ENCODE data around the gene ZNF827.

GRCh38 chr4:145878501-145879435 lies 59.9 kb downstream of the ZNF827 start:
- TF ChIP-seq CTCF (IDR thresholded peaks at IDR 0.05) (no peak), POLR2A (IDR thresholded peaks at IDR 0.05) (no peak), EP300 (IDR thresholded peaks at IDR 0.05) (no peak)
